ENCODE data around the gene C11orf52.

DNA sequence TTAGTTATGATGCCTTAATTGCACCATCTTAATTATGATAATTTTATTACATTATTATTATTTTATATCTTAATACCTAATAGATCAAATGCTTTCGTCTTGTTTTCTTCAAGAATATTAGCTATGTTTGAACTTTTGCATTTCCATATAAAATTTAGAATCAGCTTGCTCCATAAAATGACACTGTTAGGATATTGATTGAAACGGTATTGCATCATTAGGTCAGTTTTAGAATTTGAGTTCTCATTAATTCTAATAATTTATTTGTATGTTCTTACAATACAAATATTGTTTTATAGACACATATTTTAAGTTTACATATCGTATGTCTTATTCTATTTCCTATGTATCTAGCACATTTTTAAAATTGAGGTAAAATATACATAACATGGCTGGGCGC, 32.7 kb upstream of the C11orf52 start:
- TF ChIP-seq MXI1 (conservative IDR thresholded peaks at IDR 0.05; ENCODE audit: poor library complexity, severe bottlenecking) (no peak), EP300 (conservative IDR thresholded peaks at IDR 0.05; ENCODE audit: poor library complexity, severe bottlenecking) (no peak)
- TF ChIP-seq, protein P1, sequence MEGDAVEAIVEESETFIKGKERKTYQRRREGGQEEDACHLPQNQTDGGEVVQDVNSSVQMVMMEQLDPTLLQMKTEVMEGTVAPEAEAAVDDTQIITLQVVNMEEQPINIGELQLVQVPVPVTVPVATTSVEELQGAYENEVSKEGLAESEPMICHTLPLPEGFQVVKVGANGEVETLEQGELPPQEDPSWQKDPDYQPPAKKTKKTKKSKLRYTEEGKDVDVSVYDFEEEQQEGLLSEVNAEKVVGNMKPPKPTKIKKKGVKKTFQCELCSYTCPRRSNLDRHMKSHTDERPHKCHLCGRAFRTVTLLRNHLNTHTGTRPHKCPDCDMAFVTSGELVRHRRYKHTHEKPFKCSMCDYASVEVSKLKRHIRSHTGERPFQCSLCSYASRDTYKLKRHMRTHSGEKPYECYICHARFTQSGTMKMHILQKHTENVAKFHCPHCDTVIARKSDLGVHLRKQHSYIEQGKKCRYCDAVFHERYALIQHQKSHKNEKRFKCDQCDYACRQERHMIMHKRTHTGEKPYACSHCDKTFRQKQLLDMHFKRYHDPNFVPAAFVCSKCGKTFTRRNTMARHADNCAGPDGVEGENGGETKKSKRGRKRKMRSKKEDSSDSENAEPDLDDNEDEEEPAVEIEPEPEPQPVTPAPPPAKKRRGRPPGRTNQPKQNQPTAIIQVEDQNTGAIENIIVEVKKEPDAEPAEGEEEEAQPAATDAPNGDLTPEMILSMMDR (IDR thresholded peaks at IDR 0.05; ENCODE audit: poor library complexity, severe bottlenecking) = no peak

Measured in neural cell (in vitro differentiated cells).